HG02642 (cell line): ENCODE measurements around the gene PSG2.
"Not testable (repeated sequence)": the region's sequence is repeated elsewhere in the genome, so short reads cannot be mapped to it uniquely, and the experiment has no call there.

Source experiments
- ATAC-seq: cut with Tn5 transposase; IDR thresholded peaks from one replicate; pipeline ENCODE4 v1.9.1; 2021; ENCODE audit warnings: mild to moderate bottlenecking; ENCODE audit not compliant: unreplicated experiment, poor library complexity

PSG2 gene

GRCh38 chr19:43083721-43084120 is 1.2 kb upstream of the PSG2 start:
- not testable (repeated sequence) for ATAC-seq

GRCh38 chr19:43078311-43078710 is 4.2 kb downstream of the PSG2 start:
- ATAC-seq = no peak

- ATAC-seq = not testable (repeated sequence)
Observed at GRCh38 chr19:43077881-43078280, 4.6 kb downstream of the PSG2 start.

GRCh38 chr19:43062418-43062817 is 20.1 kb downstream of the PSG2 start:
- not testable (repeated sequence) for ATAC-seq

GRCh38 chr19:43061326-43061725 is 21.2 kb downstream of the PSG2 start:
- not testable (repeated sequence) for ATAC-seq

- ATAC-seq = not testable (repeated sequence)
Observed at GRCh38 chr19:43060254-43060653, 22.2 kb downstream of the PSG2 start.

GRCh38 chr19:43059482-43059881 is 23.0 kb downstream of the PSG2 start:
- not testable (repeated sequence) for ATAC-seq

- not testable (repeated sequence) for ATAC-seq
Observed at GRCh38 chr19:43058440-43058839, 24.1 kb downstream of the PSG2 start.

- not testable (repeated sequence) for ATAC-seq
Observed at GRCh38 chr19:43047966-43048365, 34.5 kb downstream of the PSG2 start.

GRCh38 chr19:43046578-43046977 is 35.9 kb downstream of the PSG2 start:
- ATAC-seq = not testable (repeated sequence)

GRCh38 chr19:43043492-43044180 is 38.9 kb downstream of the PSG2 start:
- not testable (repeated sequence) for ATAC-seq

- ATAC-seq = not testable (repeated sequence)
Observed at GRCh38 chr19:43031645-43032044, 50.9 kb downstream of the PSG2 start.

GRCh38 chr19:43028866-43029265 is 53.6 kb downstream of the PSG2 start:
- ATAC-seq = no peak

GRCh38 chr19:43027985-43028384 is 54.5 kb downstream of the PSG2 start:
- not testable (repeated sequence) for ATAC-seq

- ATAC-seq = not testable (repeated sequence)
Observed at GRCh38 chr19:43027061-43027460, 55.4 kb downstream of the PSG2 start.

GRCh38 chr19:43026369-43026768 is 56.1 kb downstream of the PSG2 start, which contains the start of gene PSG11:
PSG11 (minus strand) TSS chr19:43026469; CDS start chr19:43026372, 97 bp downstream.
- not testable (repeated sequence) for ATAC-seq

GRCh38 chr19:43022098-43022497 is 60.4 kb downstream of the PSG2 start:
- ATAC-seq = not testable (repeated sequence)

- not testable (repeated sequence) for ATAC-seq
Observed at GRCh38 chr19:43021629-43022028, 60.9 kb downstream of the PSG2 start.

GRCh38 chr19:43019588-43019987 is 62.9 kb downstream of the PSG2 start:
- not testable (repeated sequence) for ATAC-seq
